SW480 (cell line): ENCODE data around the gene TUT1.
A peak's percentile ranks its signal among the peaks of the same experiment; 100 is the strongest.

Experiments used
- DNase-seq: peaks from one replicate; pipeline ENCODE4 v3.0.0-alpha.2; 2016; ENCODE audit warnings: low spot score

TUT1 gene

GRCh38 chr11:62540804-62541701, 50.3 kb downstream of the TUT1 start:
- DNase-seq: no peak

- DNase-seq: peak; percentile 79
These were observed 51.9 kb downstream of the TUT1 start for GRCh38 chr11:62539238-62539925.

- no peak for DNase-seq
These were observed 52.7 kb downstream of the TUT1 start for GRCh38 chr11:62538470-62539237.

- no peak for DNase-seq
These were observed 54.9 kb downstream of the TUT1 start for GRCh38 chr11:62536301-62536957.

- DNase-seq: no peak
These were observed 55.5 kb downstream of the TUT1 start for GRCh38 chr11:62535802-62536201.

- DNase-seq: no peak
These were observed 56.4 kb downstream of the TUT1 start for GRCh38 chr11:62534779-62535545.

GRCh38 chr11:62532096-62532495, 59.2 kb downstream of the TUT1 start:
- no peak for DNase-seq
